Progenitor cell of endocrine pancreas (in vitro differentiated cells): Measurements from ENCODE around the gene TNFRSF1A. TPM values are rescaled to one million over a fixed set of nuclear protein-coding genes. Genes with fewer than 3 reads are reported as not detected.

ENCODE experiments used
- DNase-seq: peaks from one replicate; pipeline ENCODE4 v3.0.0; 2021; ENCODE audit warnings: low spot score; ENCODE audit not compliant: unreplicated experiment
- H3K27ac Mint-ChIP-seq: 2 replicates; pipeline ENCODE4 v1.8.0; 2021; ENCODE audit warnings: mild to moderate bottlenecking, moderate library complexity, mixed read lengths
- H3K27me3 Mint-ChIP-seq: 2 replicates; pipeline ENCODE4 v1.8.0; 2021; ENCODE audit warnings: mixed read lengths
- H3K36me3 Mint-ChIP-seq: 2 replicates; pipeline ENCODE4 v1.8.0; 2022; ENCODE audit warnings: mixed read lengths; ENCODE audit not compliant: insufficient read depth
- H3K4me1 Mint-ChIP-seq: 2 replicates; pipeline ENCODE4 v1.8.0; 2021; ENCODE audit warnings: low read depth, mixed read lengths
- H3K4me3 Mint-ChIP-seq: 2 replicates; pipeline ENCODE4 v1.8.0; 2021; ENCODE audit warnings: low read depth, mild to moderate bottlenecking, moderate library complexity, mixed read lengths
- H3K9me3 Mint-ChIP-seq: 2 replicates; pipeline ENCODE4 v1.8.0; 2021; ENCODE audit warnings: low read depth, mixed read lengths
- total RNA-seq: library from RNA; stranded (reverse); gene quantifications from 2 replicates; pipeline ENCODE4 v1.2.1, GENCODE V29; 2021
- TF ChIP-seq, protein P1 (sequence below): fragments of 200-600 bp; sonication (generic); IDR thresholded peaks from one replicate; pipeline ENCODE4 v1.5.0; 2021; ENCODE audit warnings: antibody characterized with exemption, mild to moderate bottlenecking; ENCODE audit not compliant: unreplicated experiment

The TNFRSF1A gene
- total RNA-seq, 1 donor from 2014 or later, result 67.5 TPM

DNA sequence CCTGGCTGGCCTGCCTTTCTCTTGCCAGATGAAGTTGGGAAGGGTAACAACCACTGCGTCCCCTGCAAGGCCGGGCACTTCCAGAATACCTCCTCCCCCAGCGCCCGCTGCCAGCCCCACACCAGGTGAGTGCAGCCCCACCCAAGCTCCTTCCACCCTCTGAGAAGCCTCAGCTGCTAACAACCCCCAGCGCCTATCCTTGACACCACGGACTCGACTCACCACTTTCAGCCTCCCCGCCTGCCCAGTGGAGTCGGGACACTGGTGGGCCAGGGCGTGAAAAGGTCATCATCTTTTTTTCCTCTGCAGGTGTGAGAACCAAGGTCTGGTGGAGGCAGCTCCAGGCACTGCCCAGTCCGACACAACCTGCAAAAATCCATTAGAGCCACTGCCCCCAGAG is 44.2 kb upstream of the TNFRSF1A start:
- H3K9me3 Mint-ChIP-seq, result no peaks in the 10 kb centered on the region
- DNase-seq, result no peak
- H3K36me3 Mint-ChIP-seq, result peaks cover 2% of the 10 kb centered on the region
- peak overlapping the region; percentile 49 for H3K27ac Mint-ChIP-seq
- peaks cover 27% of the 10 kb centered on the region for H3K27me3 Mint-ChIP-seq
- TF ChIP-seq, protein P1, sequence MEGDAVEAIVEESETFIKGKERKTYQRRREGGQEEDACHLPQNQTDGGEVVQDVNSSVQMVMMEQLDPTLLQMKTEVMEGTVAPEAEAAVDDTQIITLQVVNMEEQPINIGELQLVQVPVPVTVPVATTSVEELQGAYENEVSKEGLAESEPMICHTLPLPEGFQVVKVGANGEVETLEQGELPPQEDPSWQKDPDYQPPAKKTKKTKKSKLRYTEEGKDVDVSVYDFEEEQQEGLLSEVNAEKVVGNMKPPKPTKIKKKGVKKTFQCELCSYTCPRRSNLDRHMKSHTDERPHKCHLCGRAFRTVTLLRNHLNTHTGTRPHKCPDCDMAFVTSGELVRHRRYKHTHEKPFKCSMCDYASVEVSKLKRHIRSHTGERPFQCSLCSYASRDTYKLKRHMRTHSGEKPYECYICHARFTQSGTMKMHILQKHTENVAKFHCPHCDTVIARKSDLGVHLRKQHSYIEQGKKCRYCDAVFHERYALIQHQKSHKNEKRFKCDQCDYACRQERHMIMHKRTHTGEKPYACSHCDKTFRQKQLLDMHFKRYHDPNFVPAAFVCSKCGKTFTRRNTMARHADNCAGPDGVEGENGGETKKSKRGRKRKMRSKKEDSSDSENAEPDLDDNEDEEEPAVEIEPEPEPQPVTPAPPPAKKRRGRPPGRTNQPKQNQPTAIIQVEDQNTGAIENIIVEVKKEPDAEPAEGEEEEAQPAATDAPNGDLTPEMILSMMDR, result no peak
- no peak overlapping the region for H3K4me3 Mint-ChIP-seq
- H3K4me1 Mint-ChIP-seq, result peaks cover 6% of the 10 kb centered on the region

DNA sequence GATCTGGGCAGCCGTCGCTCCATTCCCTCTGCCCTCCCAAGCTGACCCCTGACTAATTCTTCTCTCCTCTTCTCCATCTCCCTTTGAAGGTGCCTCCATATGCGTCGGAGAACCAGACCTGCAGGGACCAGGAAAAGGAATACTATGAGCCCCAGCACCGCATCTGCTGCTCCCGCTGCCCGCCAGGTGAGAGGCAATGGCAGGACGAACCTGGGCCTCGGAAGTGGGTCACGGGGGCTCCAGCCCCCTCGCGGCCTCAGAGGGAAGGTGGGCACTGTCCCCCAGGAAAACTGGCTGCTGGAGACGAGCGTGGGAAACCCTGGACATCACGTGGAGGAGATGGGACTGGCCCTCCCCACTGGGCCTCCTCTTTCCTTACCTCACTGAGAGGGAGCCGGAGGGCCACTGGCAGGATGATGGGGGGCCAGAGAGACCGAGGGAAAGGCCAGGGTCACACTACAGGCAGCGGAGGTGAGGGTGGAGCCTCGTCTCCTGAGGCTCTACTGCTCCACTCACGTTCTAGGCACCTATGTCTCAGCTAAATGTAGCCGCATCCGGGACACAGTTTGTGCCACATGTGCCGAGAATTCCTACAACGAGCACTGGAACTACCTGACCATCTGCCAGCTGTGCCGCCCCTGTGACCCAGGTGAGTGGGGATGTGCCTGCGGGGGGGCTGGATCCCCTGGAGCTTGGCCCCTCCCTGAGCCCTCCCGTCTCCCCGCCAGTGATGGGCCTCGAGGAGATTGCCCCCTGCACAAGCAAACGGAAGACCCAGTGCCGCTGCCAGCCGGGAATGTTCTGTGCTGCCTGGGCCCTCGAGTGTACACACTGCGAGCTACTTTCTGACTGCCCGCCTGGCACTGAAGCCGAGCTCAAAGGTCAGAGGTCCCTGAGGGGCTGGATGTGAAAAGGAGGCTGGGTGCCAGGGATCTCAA is 42.9 kb upstream of the TNFRSF1A start:
- TF ChIP-seq, protein P1, result no peak
- no peak for DNase-seq
- H3K4me3 Mint-ChIP-seq, result no peak overlapping the region

DNA sequence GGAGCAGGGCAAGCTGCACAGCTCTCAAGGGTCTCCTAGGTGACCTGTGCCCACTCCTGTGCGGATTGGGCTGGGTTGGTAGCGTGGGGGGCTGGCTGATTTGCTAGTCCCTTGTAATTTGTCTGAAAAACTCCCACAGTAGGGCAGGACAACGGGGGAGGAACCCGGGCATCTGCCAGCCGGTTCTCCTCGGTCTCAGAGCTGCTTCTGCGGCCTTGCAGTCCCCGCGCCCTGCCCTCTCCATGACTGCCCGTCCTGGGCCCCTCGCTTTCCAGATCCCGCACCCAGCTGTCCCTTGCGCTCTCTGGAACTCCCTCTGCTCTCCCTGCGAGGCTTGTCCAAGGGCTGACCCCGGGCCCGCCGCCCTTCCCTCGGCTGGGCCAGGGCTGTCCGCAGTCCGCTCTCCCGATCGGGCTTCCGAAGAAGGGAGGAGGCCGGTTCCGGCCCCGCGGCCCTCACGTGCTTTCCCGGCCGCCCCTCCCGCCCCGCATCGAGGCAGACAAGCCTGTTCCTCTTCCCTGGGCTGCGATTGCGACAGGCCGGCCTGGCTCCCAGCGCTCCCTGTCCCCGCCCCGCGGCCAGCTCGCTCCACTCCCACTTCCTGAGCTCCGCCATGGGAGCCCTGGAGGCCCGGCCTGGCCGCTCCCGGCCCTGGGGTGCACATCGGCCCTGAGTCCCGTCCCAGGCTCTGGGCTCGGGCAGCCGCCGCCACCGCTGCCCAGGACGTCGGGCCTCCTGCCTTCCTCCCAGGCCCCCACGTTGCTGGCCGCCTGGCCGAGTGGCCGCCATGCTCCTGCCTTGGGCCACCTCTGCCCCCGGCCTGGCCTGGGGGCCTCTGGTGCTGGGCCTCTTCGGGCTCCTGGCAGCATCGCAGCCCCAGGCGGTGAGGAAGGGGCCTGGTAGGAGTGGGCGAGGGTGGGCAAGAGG is 42.0 kb upstream of the TNFRSF1A start, which contains the start of gene LTBR:
Gene LTBR, plus strand, starts transcription at position 591 of the 927 bp plus-strand sequence. Its CDS starts 197 bp downstream, at position 788.
- DNase-seq, result peak; percentile 60
- H3K27me3 Mint-ChIP-seq, result peaks cover 38% of the 10 kb centered on the region
- peaks cover 6% of the 10 kb centered on the region for H3K4me1 Mint-ChIP-seq
- no peaks in the 10 kb centered on the region for H3K9me3 Mint-ChIP-seq
- no peak within 1 kb of the TSS for H3K4me3 Mint-ChIP-seq
- peaks cover 2% of the 10 kb centered on the region for H3K36me3 Mint-ChIP-seq
- peak within 1 kb of the TSS; percentile 6 for H3K27ac Mint-ChIP-seq
- TF ChIP-seq, protein P1, result no peak

More for the DNA sequence above, 42.9 kb upstream of the TNFRSF1A start:
- H3K36me3 Mint-ChIP-seq, result peaks cover 2% of the 10 kb centered on the region
- H3K27ac Mint-ChIP-seq, result peak overlapping the region; percentile 6
- peaks cover 34% of the 10 kb centered on the region for H3K27me3 Mint-ChIP-seq
- no peaks in the 10 kb centered on the region for H3K9me3 Mint-ChIP-seq
- H3K4me1 Mint-ChIP-seq, result peaks cover 6% of the 10 kb centered on the region

DNA sequence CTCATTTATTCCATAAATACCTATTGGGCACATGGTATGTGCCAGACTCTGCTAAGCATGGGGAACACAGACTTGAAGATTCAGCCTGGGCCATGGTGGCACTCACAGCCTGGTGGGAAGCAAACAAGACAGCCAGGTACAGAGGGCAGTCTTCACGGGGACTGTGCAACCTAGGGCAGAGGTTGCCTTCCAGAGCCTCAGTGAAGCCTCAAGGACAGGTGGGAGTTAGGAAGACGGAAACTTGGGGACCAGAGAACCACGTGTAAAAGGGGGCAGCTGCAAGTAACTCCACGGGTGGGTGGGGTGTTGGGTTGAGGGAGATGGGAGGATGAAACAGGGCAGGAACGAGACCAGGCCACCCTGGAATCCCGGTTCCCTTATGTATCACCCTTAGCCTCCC is 41.1 kb upstream of the TNFRSF1A start:
- H3K27ac Mint-ChIP-seq, result no peak overlapping the region
- TF ChIP-seq, protein P1, result no peak
- H3K36me3 Mint-ChIP-seq, result peaks cover 2% of the 10 kb centered on the region
- no peaks in the 10 kb centered on the region for H3K9me3 Mint-ChIP-seq
- DNase-seq, result no peak
- H3K4me1 Mint-ChIP-seq, result peaks cover 6% of the 10 kb centered on the region
- H3K27me3 Mint-ChIP-seq, result peaks cover 35% of the 10 kb centered on the region
- H3K4me3 Mint-ChIP-seq, result no peak overlapping the region

DNA sequence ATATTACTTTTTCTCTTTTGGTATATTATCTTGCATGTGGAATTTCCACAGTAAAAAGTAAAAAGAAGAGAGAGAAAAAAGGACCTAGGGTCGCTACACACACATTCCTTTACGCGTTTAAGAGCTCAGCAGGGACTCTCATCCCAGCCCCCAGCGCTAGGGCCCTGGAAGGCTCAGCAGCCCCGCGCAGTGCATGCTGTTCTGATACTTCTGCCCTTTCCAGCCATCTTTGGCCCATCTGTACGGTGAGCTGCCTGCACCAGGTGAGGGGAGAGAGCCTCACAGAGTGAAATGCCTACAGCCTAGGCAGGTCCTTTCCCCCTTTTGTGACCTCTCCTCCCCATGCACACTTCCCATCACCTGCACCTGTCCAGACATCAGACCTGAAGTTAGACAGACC is 40.5 kb upstream of the TNFRSF1A start:
- no peaks in the 10 kb centered on the region for H3K9me3 Mint-ChIP-seq
- no peak overlapping the region for H3K27ac Mint-ChIP-seq
- DNase-seq, result no peak
- peaks cover 2% of the 10 kb centered on the region for H3K36me3 Mint-ChIP-seq
- no peak overlapping the region for H3K4me3 Mint-ChIP-seq
- peaks cover 10% of the 10 kb centered on the region for H3K4me1 Mint-ChIP-seq
- H3K27me3 Mint-ChIP-seq, result peaks cover 33% of the 10 kb centered on the region
- TF ChIP-seq, protein P1, result no peak
